Body of pancreas (tissue), 4 donors: ENCODE data around the gene FBLL1.

Experiments
- CTCF ChIP-seq, 7 experiments: fragments of 450-650 bp in 4 of 7; fragments of 200-600 bp in 3 of 7; sonication (generic) in 3 of 7; IDR thresholded peaks; one replicate each; pipeline ENCODE4 v1.5.1; 2016 to 2019; ENCODE audit warnings: antibody characterized with exemption in 7 of 7
- POLR2A ChIP-seq, 3 donors: fragments of 450-650 bp; IDR thresholded peaks; one replicate each; pipeline ENCODE4 v1.6.1; 2016; ENCODE audit warnings: antibody characterized with exemption in 3 of 3, mild to moderate bottlenecking in 2 of 3

GRCh38 chr5:168549554-168549953, 20.4 kb downstream of the FBLL1 start:
- TF ChIP-seq CTCF (IDR thresholded peaks at IDR 0.05): no peak
- no peak for TF ChIP-seq POLR2A (IDR thresholded peaks at IDR 0.05)
